Ectodermal cell (in vitro differentiated cells): ENCODE measurements around the gene CDIPT.
A peak's percentile ranks its signal among the peaks of the same experiment; 100 is the strongest.

Experiments used
- H3K27ac ChIP-seq: 2 replicates; pipeline ENCODE4 v1.7.0; 2013; ENCODE audit warnings: mild to moderate bottlenecking, low read depth, low read length; ENCODE audit not compliant: insufficient read depth, poor library complexity, severe bottlenecking
- H3K27me3 ChIP-seq: 2 replicates; pipeline ENCODE4 v1.7.0; 2013; ENCODE audit warnings: mild to moderate bottlenecking, low read length; ENCODE audit not compliant: insufficient read depth, control insufficient read depth, poor library complexity, severe bottlenecking
- H3K36me3 ChIP-seq: one replicate; pipeline ENCODE4 v1.7.0; 2013; ENCODE audit warnings: low read length; ENCODE audit not compliant: control insufficient read depth, insufficient read depth
- H3K4me1 ChIP-seq: one replicate; pipeline ENCODE4 v1.7.0; 2013; ENCODE audit warnings: low read length; ENCODE audit not compliant: control insufficient read depth, insufficient read depth
- H3K4me3 ChIP-seq: 2 replicates; pipeline ENCODE4 v1.7.0; 2013; ENCODE audit warnings: low read depth, low read length, control low read depth; ENCODE audit not compliant: insufficient read depth
- H3K9me3 ChIP-seq: 2 replicates; pipeline ENCODE4 v1.7.0; 2013; ENCODE audit warnings: mild to moderate bottlenecking, low read length, moderate library complexity; ENCODE audit not compliant: control insufficient read depth
- WGBS, 2 experiments: methylation state at CpG; one replicate each; pipeline ENCODE4 v1.1.7; 2013; ENCODE audit warnings: missing lambda C conversion rate in 2 of 2; 5-methylcytosine and 5-hydroxymethylcytosine counted together

Gene CDIPT

GRCh38 chr16:29862383-29862883, 593 bp downstream of the CDIPT start:
- Histone ChIP-seq H3K9me3 (no peaks in the 10 kb centered on the region), H3K36me3 (peaks cover 8% of the 10 kb centered on the region), H3K4me3 (peak overlapping the region; percentile 90), H3K4me1 (no peaks in the 10 kb centered on the region), H3K27me3 (no peaks in the 10 kb centered on the region), H3K27ac (peak overlapping the region; percentile 98)
- WGBS, 2 experiments: 3% methylated on average over 27 of the region's 27 CpGs

- Histone ChIP-seq H3K4me1 (no peaks in the 10 kb centered on the region), H3K9me3 (no peaks in the 10 kb centered on the region), H3K4me3 (no peak overlapping the region), H3K27me3 (no peaks in the 10 kb centered on the region), H3K27ac (no peak overlapping the region), H3K36me3 (peaks cover 8% of the 10 kb centered on the region)
- WGBS, 2 experiments: 95 to 96% methylated on average over 9 of the region's 9 CpGs
Observed at GRCh38 chr16:29860218-29860617, 2.8 kb downstream of the CDIPT start.

GRCh38 chr16:29858974-29859373, 4.1 kb downstream of the CDIPT start:
- H3K36me3 ChIP-seq: peaks cover 8% of the 10 kb centered on the region
- H3K27me3 ChIP-seq: no peaks in the 10 kb centered on the region
- no peaks in the 10 kb centered on the region for H3K9me3 ChIP-seq
- 96% methylated on average over 19 of the region's 19 CpGs for WGBS, 2 experiments
- no peaks in the 10 kb centered on the region for H3K4me1 ChIP-seq
- no peak overlapping the region for H3K4me3 ChIP-seq
- H3K27ac ChIP-seq: no peak overlapping the region

GRCh38 chr16:29858149-29858849, 4.7 kb downstream of the CDIPT start:
- H3K9me3 ChIP-seq: no peaks in the 10 kb centered on the region
- 94 to 95% methylated on average over 10 of the region's 10 CpGs for WGBS, 2 experiments
- no peaks in the 10 kb centered on the region for H3K4me1 ChIP-seq
- no peak overlapping the region for H3K27ac ChIP-seq
- peaks cover 8% of the 10 kb centered on the region for H3K36me3 ChIP-seq
- H3K27me3 ChIP-seq: no peaks in the 10 kb centered on the region
- no peak overlapping the region for H3K4me3 ChIP-seq

- no peaks in the 10 kb centered on the region for H3K9me3 ChIP-seq
- WGBS, 2 experiments: 92 to 94% methylated on average over 7 of the region's 7 CpGs
- H3K27me3 ChIP-seq: no peaks in the 10 kb centered on the region
- peaks cover 8% of the 10 kb centered on the region for H3K36me3 ChIP-seq
- H3K27ac ChIP-seq: no peak overlapping the region
- H3K4me1 ChIP-seq: no peaks in the 10 kb centered on the region
- no peak overlapping the region for H3K4me3 ChIP-seq
Observed at GRCh38 chr16:29857133-29857760, 5.8 kb downstream of the CDIPT start.

- H3K4me3 ChIP-seq: no peak overlapping the region
Observed at GRCh38 chr16:29854520-29855100, 8.4 kb downstream of the CDIPT start.

GRCh38 chr16:29852654-29853053, 10.4 kb downstream of the CDIPT start:
- Histone ChIP-seq H3K27ac (no peak overlapping the region), H3K4me1 (no peaks in the 10 kb centered on the region), H3K4me3 (no peak overlapping the region), H3K36me3 (no peaks in the 10 kb centered on the region), H3K27me3 (no peaks in the 10 kb centered on the region), H3K9me3 (no peaks in the 10 kb centered on the region)
- 83 to 94% methylated on average over 7 of the region's 7 CpGs for WGBS, 2 experiments

More at GRCh38 chr16:29854520-29855100, 8.4 kb downstream of the CDIPT start:
- H3K27me3 ChIP-seq: no peaks in the 10 kb centered on the region
- H3K4me1 ChIP-seq: no peaks in the 10 kb centered on the region
- WGBS, 2 experiments: 89 to 93% methylated on average over 5 of the region's 5 CpGs
- H3K36me3 ChIP-seq: no peaks in the 10 kb centered on the region
- no peaks in the 10 kb centered on the region for H3K9me3 ChIP-seq
- H3K27ac ChIP-seq: no peak overlapping the region

GRCh38 chr16:29850998-29851397, 12.0 kb downstream of the CDIPT start:
- Histone ChIP-seq H3K27me3 (no peaks in the 10 kb centered on the region), H3K4me3 (no peak overlapping the region), H3K9me3 (no peaks in the 10 kb centered on the region), H3K36me3 (no peaks in the 10 kb centered on the region), H3K27ac (no peak overlapping the region), H3K4me1 (no peaks in the 10 kb centered on the region)
- 94 to 99% methylated on average over 3 of the region's 3 CpGs for WGBS, 2 experiments

- no peak overlapping the region for H3K4me3 ChIP-seq
- no peaks in the 10 kb centered on the region for H3K36me3 ChIP-seq
- no peaks in the 10 kb centered on the region for H3K27me3 ChIP-seq
- H3K9me3 ChIP-seq: no peaks in the 10 kb centered on the region
- no peak overlapping the region for H3K27ac ChIP-seq
- no peaks in the 10 kb centered on the region for H3K4me1 ChIP-seq
- WGBS, 2 experiments: 57 to 68% methylated on average over 5 of the region's 5 CpGs
Observed at GRCh38 chr16:29849505-29849904, 13.5 kb downstream of the CDIPT start.
